RWPE1 (cell line): ENCODE results near the gene LSR.

Source experiments
- CTCF ChIA-PET: fragments of 350-600 bp; sonication (Branson Sonifier 250); formaldehyde crosslinking; extraction: SDS; loops from one replicate; lab custom pipeline; 2021; lab: Yijun Ruan, JAX
- POLR2A ChIA-PET: fragments of 400-600 bp; formaldehyde crosslinking; extraction: SDS; loops from one replicate; lab custom pipeline; 2020; ENCODE audit warnings: antibody characterized with exemption; ENCODE audit not compliant: low non-redundant PET; lab: Yijun Ruan, JAX
- DNase-seq: peaks from one replicate; pipeline ENCODE4 v3.0.0; 2012; ENCODE audit warnings: low spot score
- H3K27ac ChIP-seq: fragments of 450-650 bp; 2 replicates; pipeline ENCODE4 v1.5.1; 2017
- TF ChIP-seq, protein P1 (sequence below): fragments of 450-650 bp; conservative IDR thresholded peaks from 2 replicates; pipeline ENCODE4 v1.5.1; 2017; ENCODE audit warnings: low read depth, mild to moderate bottlenecking

Gene LSR

DNA sequence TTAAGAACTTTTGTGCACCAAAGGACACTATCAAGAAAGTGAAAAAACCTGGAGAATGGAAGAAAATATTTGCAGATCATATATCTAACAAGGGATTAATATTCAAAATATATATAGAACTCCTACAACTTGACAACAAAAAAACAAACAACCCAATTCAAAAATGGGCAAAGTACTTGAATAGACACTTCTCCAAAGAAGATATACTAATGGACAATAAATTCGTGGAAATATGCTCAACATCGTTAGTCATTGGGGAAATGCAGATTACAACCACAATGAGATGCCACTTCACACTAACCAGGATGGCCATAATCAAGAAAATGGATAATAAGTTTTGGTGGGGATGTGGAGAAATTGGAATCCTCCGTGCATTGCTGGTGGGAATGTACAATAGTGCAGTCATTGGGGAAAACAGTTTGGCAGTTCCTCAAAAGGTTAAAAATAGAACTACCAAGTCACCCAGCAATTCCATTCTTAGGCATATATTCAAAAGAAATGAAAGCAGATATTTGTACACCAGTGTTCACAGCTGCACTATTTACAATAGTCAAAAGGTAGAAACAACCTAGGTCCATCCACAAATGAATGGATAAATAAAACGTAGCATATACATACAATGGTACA lies 2.2 kb upstream of the LSR start:
- POLR2A ChIA-PET = no interaction called here
- CTCF ChIA-PET = interaction anchor here (0.6 kb wide), 1 partner anchor 368 kb away, joined by 3 read pairs; no protein-coding TSS in a partner anchor
- no peak for DNase-seq
- H3K27ac ChIP-seq = no peak overlapping the region
- TF ChIP-seq, protein P1, sequence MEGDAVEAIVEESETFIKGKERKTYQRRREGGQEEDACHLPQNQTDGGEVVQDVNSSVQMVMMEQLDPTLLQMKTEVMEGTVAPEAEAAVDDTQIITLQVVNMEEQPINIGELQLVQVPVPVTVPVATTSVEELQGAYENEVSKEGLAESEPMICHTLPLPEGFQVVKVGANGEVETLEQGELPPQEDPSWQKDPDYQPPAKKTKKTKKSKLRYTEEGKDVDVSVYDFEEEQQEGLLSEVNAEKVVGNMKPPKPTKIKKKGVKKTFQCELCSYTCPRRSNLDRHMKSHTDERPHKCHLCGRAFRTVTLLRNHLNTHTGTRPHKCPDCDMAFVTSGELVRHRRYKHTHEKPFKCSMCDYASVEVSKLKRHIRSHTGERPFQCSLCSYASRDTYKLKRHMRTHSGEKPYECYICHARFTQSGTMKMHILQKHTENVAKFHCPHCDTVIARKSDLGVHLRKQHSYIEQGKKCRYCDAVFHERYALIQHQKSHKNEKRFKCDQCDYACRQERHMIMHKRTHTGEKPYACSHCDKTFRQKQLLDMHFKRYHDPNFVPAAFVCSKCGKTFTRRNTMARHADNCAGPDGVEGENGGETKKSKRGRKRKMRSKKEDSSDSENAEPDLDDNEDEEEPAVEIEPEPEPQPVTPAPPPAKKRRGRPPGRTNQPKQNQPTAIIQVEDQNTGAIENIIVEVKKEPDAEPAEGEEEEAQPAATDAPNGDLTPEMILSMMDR = no peak

DNA sequence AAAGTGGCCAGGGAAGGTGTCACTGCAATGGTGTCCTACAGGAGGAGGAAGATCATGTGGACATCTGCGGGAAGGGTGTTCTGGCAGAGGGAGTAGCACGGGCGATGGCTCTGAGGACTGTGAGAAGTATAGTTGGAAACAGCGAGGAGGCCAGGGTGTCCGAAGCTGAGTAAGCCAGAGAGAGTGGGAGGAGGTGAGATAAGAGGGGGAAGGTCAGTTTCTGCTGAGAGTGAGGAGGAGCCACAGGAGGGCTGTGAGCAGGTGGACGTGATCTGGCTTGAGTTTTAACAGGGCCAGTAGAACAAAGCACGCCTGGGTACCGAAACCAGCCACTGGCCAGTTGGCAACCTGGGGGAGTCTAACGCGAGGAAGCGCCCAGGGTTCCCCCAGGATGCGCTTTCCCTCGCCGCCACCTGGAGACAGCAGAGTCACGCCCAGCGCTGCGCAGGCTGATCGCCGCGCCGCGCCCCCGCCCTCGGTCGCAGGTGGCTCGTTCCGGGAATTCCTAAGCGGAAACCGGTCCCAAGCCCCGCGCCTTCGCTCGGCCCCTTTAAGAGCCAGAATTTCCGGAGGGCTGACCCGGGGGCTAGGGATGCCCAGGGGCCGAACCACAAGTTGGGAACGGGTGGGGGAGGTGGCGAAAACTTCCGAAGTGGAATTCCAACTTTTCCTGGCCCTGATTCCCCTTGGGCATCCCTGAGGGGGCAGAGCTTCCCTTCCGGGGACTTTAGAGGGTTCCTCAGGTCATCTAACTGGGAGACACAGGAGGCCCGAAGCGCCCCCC lies 1.1 kb upstream of the LSR start:
- peak; percentile 89 for DNase-seq
- ChIA-PET POLR2A (no interaction called here), CTCF (interaction anchor here (0.6 to 0.7 kb wide), 3 partner anchors 86 to 275 kb away, joined by 3 to 5 read pairs (median 3); no protein-coding TSS in a partner anchor)
- TF ChIP-seq, protein P1 = peak; percentile 73
- peak overlapping the region; percentile 73 for H3K27ac ChIP-seq

DNA sequence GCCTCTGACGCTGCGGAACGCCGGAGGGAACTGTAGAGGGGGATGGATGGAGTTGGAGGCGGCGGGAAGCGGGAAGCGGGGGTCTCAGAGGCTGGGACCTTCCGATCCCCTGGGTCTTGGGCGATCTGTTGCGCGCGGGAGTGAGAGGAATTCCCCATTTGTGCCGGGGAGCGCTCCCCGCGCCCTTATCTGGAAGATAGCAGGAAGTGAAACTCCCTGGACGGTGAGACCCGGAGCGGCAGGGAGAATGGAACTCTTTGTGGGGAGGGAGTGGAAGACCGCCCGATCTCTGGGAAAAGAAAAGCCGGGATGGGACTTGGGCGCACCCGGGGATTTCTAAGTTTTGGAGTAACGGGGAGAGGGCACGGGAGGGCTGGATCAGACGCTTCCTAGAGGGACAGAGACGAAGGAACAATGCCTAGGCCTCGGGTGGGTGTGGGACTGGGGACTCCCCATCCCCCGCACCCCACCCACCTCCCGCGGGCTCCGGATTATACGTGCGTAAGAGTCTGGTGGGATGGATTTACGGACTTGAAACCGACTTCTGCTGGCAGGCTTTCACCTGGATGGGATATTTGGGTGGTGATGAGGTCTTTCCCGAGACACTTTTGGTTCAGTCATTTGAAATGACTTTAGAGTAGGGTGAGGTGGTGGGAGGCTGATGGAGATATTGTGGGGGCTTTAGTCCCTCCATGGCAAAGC lies 495 bp downstream of the LSR start:
- ChIA-PET POLR2A (no interaction called here), CTCF (no interaction called here)
- peak overlapping the region; percentile 73 for H3K27ac ChIP-seq
- TF ChIP-seq, protein P1 = no peak
- peak; percentile 45 for DNase-seq

DNA sequence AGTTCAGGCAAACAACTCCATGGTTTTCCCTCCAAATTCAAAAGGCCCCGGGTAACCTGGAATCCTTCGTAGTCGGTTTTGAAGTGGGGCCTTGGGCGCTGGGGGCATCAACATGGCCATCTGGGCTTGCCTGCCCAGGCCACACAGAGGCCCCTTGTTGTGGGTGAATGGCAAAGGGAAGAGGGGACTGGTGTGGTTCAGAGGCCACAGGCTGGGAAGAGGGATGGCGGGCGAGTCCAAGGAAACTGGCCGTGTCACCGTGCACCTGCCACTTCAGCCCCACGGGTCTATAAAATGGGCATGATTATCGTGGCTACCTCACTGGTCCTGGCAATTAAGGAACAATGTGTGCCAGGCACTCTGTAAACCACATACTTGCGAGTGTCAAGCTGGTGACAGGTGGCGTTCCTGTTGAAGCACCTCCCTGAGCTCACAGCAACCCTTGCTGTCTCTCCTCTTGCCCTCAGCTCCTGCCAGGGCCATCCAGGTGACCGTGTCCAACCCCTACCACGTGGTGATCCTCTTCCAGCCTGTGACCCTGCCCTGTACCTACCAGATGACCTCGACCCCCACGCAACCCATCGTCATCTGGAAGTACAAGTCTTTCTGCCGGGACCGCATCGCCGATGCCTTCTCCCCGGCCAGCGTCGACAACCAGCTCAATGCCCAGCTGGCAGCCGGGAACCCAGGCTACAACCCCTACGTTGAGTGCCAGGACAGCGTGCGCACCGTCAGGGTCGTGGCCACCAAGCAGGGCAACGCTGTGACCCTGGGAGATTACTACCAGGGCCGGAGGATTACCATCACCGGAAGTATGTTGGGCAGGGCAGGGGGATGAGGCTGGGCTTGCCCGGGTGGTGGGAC lies 1.3 kb downstream of the LSR start:
- CTCF ChIA-PET = interaction anchor here (0.6 kb wide), 1 partner anchor 366 kb away, joined by 3 read pairs; no protein-coding TSS in a partner anchor
- TF ChIP-seq, protein P1 = no peak
- no peak overlapping the region for H3K27ac ChIP-seq
- POLR2A ChIA-PET = no interaction called here
- no peak for DNase-seq

DNA sequence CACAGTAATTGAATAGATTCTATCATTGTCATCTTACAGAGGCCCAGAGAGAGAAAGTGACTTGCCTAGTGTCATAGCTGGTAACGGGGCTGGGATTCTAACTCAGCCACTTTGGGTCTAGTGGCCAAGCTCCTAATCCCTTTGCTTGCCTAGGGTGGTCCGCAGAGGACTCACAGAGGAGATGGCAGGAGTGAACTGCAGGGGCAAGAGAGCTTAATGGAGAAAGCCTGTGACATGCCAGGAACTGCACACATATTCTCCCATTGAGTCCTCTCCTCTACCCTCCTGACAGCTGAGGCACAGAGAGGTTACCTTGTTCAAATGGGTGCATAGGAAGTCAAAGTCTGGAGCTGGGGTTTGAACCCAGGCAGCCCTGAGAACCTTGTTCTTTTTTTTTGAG lies 2.7 kb downstream of the LSR start:
- CTCF ChIA-PET = no interaction called here
- TF ChIP-seq, protein P1 = no peak

More for the DNA sequence above, 2.7 kb downstream of the LSR start:
- H3K27ac ChIP-seq = no peak overlapping the region
- no peak for DNase-seq
- POLR2A ChIA-PET = no interaction called here
